Parathyroid adenoma (tissue), 2 donors: ENCODE results near the gene TYMS.

Experiments used
- H2AFZ ChIP-seq: fragments of 300-600 bp; sonication (generic); one replicate; pipeline ENCODE4 v1.7.0; 2017; ENCODE audit warnings: antibody characterized with exemption, mild to moderate bottlenecking
- H3K27ac ChIP-seq: fragments of 300-600 bp; sonication (generic); one replicate; pipeline ENCODE4 v1.7.0; 2017
- H3K27me3 ChIP-seq: fragments of 300-600 bp; sonication (generic); one replicate; pipeline ENCODE4 v1.7.0; 2017; ENCODE audit warnings: low read length; ENCODE audit not compliant: control insufficient read depth, insufficient read depth
- H3K36me3 ChIP-seq: fragments of 300-600 bp; sonication (generic); one replicate; pipeline ENCODE4 v1.7.0; 2017; ENCODE audit warnings: low read length; ENCODE audit not compliant: control insufficient read depth, insufficient read depth
- H3K4me1 ChIP-seq: fragments of 300-600 bp; sonication (generic); one replicate; pipeline ENCODE4 v1.7.0; 2017; ENCODE audit warnings: control low read depth
- H3K4me2 ChIP-seq: fragments of 300-600 bp; sonication (generic); one replicate; pipeline ENCODE4 v1.7.0; 2017; ENCODE audit warnings: low read length
- H3K4me3 ChIP-seq: fragments of 300-600 bp; sonication (generic); one replicate; pipeline ENCODE4 v1.7.0; 2017; ENCODE audit warnings: low read depth, low read length
- H3K79me2 ChIP-seq: fragments of 300-600 bp; sonication (generic); one replicate; pipeline ENCODE4 v1.7.0; 2017; ENCODE audit warnings: control low read depth
- H3K9ac ChIP-seq: fragments of 300-600 bp; sonication (generic); one replicate; pipeline ENCODE4 v1.7.0; 2017; ENCODE audit warnings: mild to moderate bottlenecking
- H3K9me3 ChIP-seq: fragments of 300-600 bp; sonication (generic); one replicate; pipeline ENCODE4 v1.7.0; 2017; ENCODE audit warnings: low read length; ENCODE audit not compliant: control insufficient read depth
- CTCF ChIP-seq: fragments of 300-600 bp; sonication (generic); IDR thresholded peaks from one replicate; pipeline ENCODE4 v1.7.0; 2017; ENCODE audit warnings: antibody characterized with exemption, mild to moderate bottlenecking
- donor health status: primary hyperparathyroidism.

The TYMS gene

GRCh38 chr18:682833-683232 is 25.4 kb downstream of the TYMS start:
- no peak overlapping the region for H3K4me3 ChIP-seq
- no peaks in the 10 kb centered on the region for H3K9me3 ChIP-seq
- H2AFZ ChIP-seq, result no peak overlapping the region
- no peak for TF ChIP-seq CTCF
- H3K36me3 ChIP-seq, result no peaks in the 10 kb centered on the region
- H3K27ac ChIP-seq, result no peak overlapping the region
- no peaks in the 10 kb centered on the region for H3K27me3 ChIP-seq
- no peaks in the 10 kb centered on the region for H3K4me1 ChIP-seq
- no peak overlapping the region for H3K4me2 ChIP-seq
- H3K79me2 ChIP-seq, result no peaks in the 10 kb centered on the region
- no peak overlapping the region for H3K9ac ChIP-seq

DNA sequence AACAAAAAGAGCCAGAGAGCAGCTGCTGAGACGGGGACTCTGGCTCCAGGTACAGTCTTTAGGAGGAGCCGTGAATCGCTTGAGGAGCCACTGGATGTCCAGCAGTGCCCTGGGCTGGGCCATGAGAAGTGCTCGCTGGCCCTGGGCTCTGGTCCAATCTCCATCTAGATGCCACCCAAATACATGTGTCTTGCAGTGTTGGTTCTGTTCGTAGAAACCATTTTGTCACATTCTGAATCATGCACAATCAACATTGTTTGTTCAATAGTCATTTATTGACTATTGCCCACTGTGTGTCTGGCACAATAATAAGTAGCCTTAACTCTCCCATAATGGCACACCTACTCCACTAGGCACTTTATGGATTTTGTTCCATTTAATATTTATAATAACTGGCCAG is 26.1 kb downstream of the TYMS start:
- no peak for TF ChIP-seq CTCF
- no peaks in the 10 kb centered on the region for H3K27me3 ChIP-seq
- H2AFZ ChIP-seq, result no peak overlapping the region
- no peak overlapping the region for H3K27ac ChIP-seq
- no peaks in the 10 kb centered on the region for H3K79me2 ChIP-seq
- no peaks in the 10 kb centered on the region for H3K4me1 ChIP-seq
- no peaks in the 10 kb centered on the region for H3K36me3 ChIP-seq
- no peaks in the 10 kb centered on the region for H3K9me3 ChIP-seq
- H3K4me2 ChIP-seq, result no peak overlapping the region
- H3K4me3 ChIP-seq, result no peak overlapping the region
- H3K9ac ChIP-seq, result no peak overlapping the region

DNA sequence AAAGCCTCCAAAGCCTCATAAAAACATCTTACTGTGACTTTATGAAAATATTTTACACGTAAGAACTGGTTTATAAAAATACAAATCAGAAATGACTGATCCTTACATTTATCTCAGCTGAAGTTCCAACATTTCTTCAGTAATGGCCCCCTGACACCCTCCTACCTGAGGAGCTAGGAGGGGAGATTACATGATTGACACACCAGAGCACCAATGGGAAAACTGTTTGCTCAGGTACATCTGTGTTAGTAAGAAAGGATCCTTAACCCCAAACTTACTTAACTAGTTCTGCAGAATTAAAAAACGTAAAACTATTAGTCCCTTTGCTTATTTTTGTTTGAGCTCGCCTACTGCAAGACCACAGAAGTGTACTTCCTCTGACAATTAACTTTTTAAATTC is 28.0 kb downstream of the TYMS start:
- H3K4me2 ChIP-seq, result no peak overlapping the region
- H3K79me2 ChIP-seq, result no peaks in the 10 kb centered on the region
- H3K4me1 ChIP-seq, result no peaks in the 10 kb centered on the region
- no peak overlapping the region for H2AFZ ChIP-seq
- no peak overlapping the region for H3K9ac ChIP-seq
- H3K27me3 ChIP-seq, result no peaks in the 10 kb centered on the region
- no peaks in the 10 kb centered on the region for H3K36me3 ChIP-seq
- H3K27ac ChIP-seq, result no peak overlapping the region
- H3K4me3 ChIP-seq, result no peak overlapping the region
- no peaks in the 10 kb centered on the region for H3K9me3 ChIP-seq
- TF ChIP-seq CTCF, result no peak

GRCh38 chr18:686339-687111 is 29.1 kb downstream of the TYMS start:
- H3K9me3 ChIP-seq, result no peaks in the 10 kb centered on the region
- H3K36me3 ChIP-seq, result no peaks in the 10 kb centered on the region

More at GRCh38 chr18:686339-687111, 29.1 kb downstream of the TYMS start:
- Histone ChIP-seq H3K79me2 (no peaks in the 10 kb centered on the region), H3K9ac (no peak overlapping the region), H3K4me2 (no peak overlapping the region), H3K4me1 (no peaks in the 10 kb centered on the region), H2AFZ (no peak overlapping the region), H3K27me3 (no peaks in the 10 kb centered on the region), H3K4me3 (no peak overlapping the region), H3K27ac (no peak overlapping the region)
- no peak for TF ChIP-seq CTCF
